Stimulated activated CD4-positive, alpha-beta T cell treated with anti-CD3 and anti-CD28 coated beads, TNF-alpha, amount 100 ng/mL, for 4 hours (primary cell): ENCODE measurements around the gene TSPAN11.

Experiments used
- DNase-seq, 3 experiments: peaks; one replicate each; pipeline ENCODE4 v3.0.0-alpha.2; 2020; ENCODE audit warnings: low read depth in 3 of 3

TSPAN11 gene

GRCh38 chr12:30959778-30960177 lies 33.2 kb downstream of the TSPAN11 start:
- DNase-seq: no peak

DNA sequence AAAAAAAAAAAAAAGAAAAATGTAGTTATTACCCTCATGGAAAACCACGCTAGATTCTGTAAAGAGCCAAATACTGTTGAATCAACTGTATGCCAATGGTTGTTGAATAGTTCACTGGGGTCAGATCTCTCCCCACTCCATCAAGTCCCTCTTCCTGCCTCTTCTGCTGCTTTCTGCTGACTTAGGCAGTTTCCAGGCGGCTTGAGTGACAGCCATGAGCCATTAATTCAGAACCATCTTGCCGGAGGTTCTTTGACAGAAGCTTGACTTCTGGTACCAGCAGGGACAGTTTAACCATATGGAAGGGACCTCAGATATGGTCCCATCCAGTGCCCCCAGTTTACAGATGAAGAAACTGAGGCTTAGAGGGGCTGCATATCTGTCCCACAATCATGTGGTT lies 34.5 kb downstream of the TSPAN11 start:
- no peak for DNase-seq

DNA sequence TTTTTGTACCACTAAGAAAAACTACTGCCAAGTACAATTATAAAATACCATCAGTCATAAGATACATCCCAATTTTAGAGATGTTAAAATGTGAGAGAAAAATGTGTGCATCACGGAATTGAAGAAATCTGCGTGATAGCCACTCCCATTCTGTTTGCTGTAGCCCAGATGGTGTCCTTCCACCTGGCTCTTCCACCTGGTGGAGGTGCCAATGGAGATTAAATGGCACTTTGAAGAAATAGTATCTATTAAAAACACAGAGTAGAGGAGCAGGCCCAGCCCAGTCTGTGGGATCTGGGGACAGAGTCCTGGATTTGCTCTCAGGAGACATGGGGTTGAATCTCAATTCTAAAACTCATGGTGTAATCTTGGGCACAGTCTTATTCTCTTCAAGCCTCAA lies 35.5 kb downstream of the TSPAN11 start:
- no peak for DNase-seq

DNA sequence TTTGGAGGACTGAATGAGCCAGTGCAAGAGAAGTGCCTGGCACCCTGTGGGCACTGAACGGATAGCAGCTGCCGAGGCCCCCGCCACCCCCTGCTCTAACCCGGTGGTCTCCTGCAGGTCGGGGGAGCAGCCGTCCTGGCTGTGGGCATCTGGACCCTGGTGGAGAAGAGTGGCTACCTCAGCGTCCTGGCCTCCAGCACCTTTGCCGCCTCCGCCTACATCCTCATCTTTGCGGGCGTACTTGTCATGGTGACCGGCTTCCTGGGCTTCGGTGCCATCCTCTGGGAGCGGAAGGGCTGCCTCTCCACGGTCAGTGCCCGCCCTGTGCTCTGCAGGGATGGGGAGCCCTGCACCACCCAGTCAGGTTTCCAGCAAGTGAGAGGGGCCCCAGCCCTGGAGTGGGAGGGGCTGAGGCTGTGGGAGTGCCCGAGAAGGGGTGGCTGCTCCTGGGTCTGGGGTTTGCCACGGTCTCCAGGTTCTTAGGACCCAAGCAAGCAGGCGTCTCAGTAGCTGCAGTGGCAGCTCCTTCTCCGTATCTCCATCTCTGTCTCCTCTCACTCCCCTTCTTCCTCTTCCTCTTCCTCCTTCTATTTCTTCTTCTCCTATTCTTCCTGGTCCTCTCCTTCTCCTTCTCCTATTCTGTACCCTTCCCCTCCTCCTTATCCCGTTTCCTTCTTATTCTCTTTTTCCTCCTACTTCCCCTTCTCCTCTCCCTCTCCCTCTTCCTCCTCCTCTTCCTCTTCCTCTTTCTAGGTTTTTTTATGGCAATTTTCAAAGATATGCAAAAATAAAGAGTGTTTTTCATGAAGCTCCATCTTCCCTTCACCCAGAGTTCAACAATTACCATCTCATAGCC lies 37.4 kb downstream of the TSPAN11 start:
- no peak for DNase-seq

- no peak for DNase-seq
Observed at GRCh38 chr12:30964896-30965612, 38.5 kb downstream of the TSPAN11 start.

DNA sequence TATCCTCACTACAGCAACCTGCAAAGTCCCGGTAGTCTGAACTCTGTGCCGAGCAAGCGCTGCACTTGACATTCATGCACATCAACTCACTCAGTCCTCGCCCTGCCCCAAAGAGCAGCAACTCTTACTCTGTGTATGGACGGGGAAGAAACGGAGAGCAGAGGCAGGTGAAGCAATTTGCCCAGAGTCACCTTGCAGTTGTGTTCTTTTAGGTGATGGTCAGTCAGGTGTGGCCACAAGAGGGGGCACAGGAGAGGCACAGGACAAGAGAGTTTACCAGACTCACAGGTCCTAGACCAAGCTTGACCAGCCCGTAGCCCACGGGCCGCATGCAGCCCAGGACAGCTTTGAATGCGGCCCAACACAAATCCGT lies 39.1 kb downstream of the TSPAN11 start:
- no peak for DNase-seq

GRCh38 chr12:30967026-30967425 lies 40.5 kb downstream of the TSPAN11 start:
- no peak for DNase-seq

GRCh38 chr12:30968211-30968610 lies 41.7 kb downstream of the TSPAN11 start:
- no peak for DNase-seq

DNA sequence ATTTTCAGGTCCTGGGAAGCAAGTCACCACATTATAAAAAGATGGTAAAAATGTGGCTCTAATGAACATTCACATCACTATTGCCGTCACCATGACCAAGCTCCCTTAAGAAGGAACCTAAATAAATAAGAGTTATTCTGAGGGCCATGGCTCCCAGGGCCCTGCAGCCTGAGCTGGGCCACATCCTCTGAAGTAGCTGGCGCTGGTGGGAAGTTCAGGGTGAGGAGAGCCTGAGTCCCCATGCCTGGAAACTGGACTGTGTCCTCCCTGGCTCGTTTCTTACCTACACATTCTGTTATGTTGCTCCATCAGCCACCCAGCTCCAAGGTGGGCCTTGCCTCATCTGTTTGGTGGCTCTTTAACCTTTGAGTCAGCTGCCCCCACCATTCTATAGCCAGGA lies 42.5 kb downstream of the TSPAN11 start:
- DNase-seq: no peak

DNA sequence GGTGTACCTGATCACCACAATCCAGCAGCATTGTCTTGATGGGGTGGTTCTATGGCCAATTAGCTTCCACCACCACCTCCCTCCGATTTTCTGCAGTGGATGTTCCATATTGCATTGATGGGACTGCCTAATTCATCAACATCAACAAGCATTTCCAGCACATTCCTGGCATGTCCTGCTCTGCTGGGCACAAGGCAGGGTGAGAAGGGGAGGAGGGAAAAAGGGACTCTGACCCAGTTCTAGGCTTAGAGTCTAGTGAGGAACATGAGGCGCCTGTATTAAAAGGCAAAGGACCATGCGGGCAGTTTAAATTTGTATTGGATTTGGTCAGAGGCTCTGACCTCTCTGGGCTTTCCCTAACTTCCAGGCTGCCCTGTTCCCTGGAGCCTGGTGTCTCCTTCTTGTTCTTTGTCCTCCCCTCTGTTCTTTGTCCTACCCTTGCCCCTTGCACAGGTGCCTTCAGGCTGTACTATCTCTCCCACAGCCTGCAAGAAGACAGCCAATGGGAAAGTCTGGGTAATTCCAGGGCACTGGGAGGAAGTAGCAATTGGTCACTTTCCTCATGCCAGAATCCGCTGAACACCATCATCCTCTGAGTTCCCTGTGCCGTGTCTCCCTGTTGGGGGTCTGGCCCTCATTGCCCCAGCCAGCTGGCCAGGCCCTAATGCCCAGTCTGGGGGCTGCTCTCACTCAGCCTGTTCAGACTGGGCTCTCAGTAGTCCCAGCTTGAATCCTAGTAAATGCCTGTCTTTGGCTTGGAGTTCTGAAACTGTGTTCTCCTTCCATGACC lies 43.3 kb downstream of the TSPAN11 start:
- no peak for DNase-seq

DNA sequence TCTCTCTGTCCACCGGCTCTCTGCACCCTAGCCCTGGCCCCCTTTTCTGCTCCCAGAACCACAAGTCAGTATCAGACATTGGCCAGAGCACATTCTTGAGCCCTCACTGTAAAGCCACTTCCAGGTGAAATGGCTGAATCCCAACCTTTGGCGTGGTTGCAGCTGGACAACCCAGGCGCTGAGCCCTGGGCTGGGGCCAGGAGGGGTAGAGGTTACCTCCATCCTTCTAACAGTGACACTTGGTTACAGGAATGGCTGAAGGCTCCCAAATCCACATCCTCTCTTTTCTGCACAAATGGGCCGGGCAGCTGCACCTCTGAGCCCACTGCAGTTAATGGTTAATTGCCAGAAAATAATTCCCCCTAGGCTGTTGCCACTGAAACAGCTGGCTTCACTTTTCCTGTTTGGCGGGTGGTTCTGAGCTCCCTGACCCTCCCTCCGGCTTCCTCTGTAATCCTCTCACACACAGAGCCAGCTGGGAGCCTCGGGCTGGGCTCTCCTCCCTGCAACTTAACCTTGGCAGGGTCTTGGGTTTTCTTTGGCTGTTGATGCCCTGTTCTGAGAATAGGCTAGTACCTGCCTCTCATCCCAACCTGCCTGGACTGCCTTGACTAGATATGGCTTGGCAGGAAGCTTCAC lies 44.1 kb downstream of the TSPAN11 start:
- no peak for DNase-seq

GRCh38 chr12:30972035-30972434 lies 45.5 kb downstream of the TSPAN11 start:
- no peak for DNase-seq

DNA sequence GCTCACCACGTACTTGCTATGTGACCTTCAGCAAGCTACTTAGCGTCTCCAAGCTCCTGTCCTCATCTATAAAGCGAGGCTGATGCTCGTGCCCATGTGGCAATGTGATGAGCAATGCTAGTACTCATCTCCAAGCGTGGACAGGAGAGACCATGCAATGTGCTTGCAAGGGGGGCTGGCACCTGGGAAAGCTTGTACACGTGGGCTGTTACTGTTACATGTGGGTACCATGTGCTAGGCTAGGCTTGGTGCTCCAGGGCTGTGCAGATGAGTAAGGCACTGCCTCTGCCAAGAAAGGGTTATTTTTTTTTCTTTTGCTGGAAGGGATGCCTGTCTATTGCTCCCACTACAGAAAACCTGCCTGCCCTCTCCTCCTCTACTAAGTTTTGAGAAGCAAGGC lies 46.6 kb downstream of the TSPAN11 start:
- DNase-seq: no peak

DNA sequence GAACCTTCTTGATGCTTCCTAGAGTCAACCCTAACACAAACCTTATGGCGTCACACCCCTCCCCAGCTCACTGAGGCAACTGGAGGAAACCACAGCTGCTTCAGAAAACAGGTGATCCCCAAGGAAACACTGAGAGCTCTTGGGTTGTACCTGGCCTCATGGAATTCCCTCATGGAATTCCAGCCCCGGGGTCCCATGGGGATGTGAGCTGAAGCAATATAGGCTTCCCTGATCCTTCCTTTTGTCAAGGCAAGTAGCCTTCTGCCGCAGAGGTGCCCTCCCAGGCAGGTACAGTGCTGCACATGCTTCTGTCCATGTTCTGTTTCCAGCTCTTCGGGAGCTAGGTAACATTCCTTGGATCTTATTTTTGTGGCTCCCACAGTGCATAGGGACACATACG lies 47.3 kb downstream of the TSPAN11 start:
- DNase-seq: no peak

GRCh38 chr12:30974746-30975500 lies 48.4 kb downstream of the TSPAN11 start:
- DNase-seq: no peak

- no peak for DNase-seq
Observed at GRCh38 chr12:30975581-30975980, 49.0 kb downstream of the TSPAN11 start.

- DNase-seq: no peak
Observed at GRCh38 chr12:30976206-30976605, 49.7 kb downstream of the TSPAN11 start.

DNA sequence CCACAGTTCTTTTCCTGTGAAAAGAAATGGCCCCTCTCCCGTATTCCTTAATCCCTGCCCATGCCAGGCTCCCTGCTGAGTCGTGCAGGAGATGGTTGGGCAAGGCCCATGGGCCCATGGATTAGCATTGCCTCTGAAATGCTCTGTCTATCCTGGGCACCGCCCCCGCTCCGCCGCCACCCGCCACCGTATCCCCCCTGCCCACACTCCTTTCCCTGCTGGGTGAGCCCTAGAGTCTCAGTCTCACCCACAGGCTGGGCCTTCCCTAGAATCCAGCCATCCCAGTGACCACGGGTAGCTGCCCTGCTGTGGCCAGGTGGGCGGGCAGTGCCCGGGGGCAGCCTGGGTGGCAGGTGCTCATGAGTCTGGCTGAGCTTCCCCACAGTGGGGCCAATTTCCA lies 50.6 kb downstream of the TSPAN11 start:
- DNase-seq: no peak

DNA sequence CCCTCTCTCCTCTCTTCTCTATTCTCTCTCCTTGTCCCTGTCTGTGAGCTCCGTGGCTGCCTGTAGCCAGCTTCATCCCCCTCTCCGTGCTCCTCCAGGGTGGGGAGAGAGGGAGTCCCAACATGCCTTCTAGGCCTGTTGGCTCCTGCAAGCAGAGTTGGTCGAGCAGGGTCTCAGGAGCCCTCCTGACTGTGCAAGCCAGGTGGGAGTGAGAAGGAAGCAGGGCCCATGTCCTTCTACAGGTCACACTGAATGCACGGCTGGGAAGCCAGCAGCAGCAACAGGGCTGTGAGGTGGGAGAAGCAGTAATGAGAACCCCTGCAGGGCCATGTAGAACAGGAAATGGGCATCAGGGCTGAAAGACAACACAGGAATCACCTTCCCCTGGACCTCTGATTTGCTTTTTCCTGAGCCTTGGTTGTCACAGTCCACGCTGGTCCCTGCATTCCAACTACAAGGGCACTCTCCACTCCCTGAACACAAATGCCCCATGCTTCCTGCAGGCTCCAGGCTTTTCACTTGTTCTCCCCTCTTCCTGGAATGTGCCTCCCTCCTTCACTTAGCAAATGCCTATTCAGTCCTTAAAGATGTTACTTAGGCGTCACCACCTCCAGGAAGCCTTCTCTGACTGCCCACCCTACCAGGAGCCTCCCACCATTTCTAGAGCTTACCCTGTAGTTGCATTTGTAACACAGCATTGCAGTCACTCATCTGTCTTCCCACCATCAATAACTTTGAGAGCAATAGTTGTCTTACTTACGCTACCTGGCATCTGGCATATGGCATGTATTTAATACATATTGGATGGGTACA lies 51.2 kb downstream of the TSPAN11 start:
- no peak for DNase-seq

- no peak for DNase-seq
Observed at GRCh38 chr12:30978639-30979038, 52.1 kb downstream of the TSPAN11 start.
